Glutamatergic neuron (in vitro differentiated cells): ENCODE results near the gene SLC41A2. TPM values are rescaled to one million over a fixed set of nuclear protein-coding genes. Genes with fewer than 3 reads are reported as not detected.
"Not testable (repeated sequence)": the region's sequence is repeated elsewhere in the genome, so short reads cannot be mapped to it uniquely, and the experiment has no call there.

Experiments used
- DNase-seq: peaks from one replicate; pipeline ENCODE4 v3.0.0; 2022
- H3K27ac Mint-ChIP-seq: one replicate; pipeline ENCODE4 v1.8.0; 2020; ENCODE audit warnings: mild to moderate bottlenecking, mixed read lengths, inconsistent platforms; ENCODE audit not compliant: unreplicated experiment
- H3K27me3 Mint-ChIP-seq: one replicate; pipeline ENCODE4 v1.8.0; 2020; ENCODE audit warnings: mild to moderate bottlenecking, moderate library complexity, mixed read lengths, inconsistent platforms; ENCODE audit not compliant: unreplicated experiment
- H3K36me3 Mint-ChIP-seq: one replicate; pipeline ENCODE4 v1.8.0; 2020; ENCODE audit warnings: mild to moderate bottlenecking, mixed read lengths, inconsistent platforms; ENCODE audit not compliant: unreplicated experiment
- H3K4me1 Mint-ChIP-seq: one replicate; pipeline ENCODE4 v1.8.0; 2020; ENCODE audit warnings: mild to moderate bottlenecking, low read depth, mixed read lengths, inconsistent platforms; ENCODE audit not compliant: unreplicated experiment
- H3K4me3 Mint-ChIP-seq: one replicate; pipeline ENCODE4 v1.8.0; 2020; ENCODE audit warnings: mild to moderate bottlenecking, mixed read lengths, inconsistent platforms; ENCODE audit not compliant: unreplicated experiment
- H3K9me3 Mint-ChIP-seq: one replicate; pipeline ENCODE4 v1.8.0; 2020; ENCODE audit warnings: mild to moderate bottlenecking, moderate library complexity, mixed read lengths, inconsistent platforms; ENCODE audit not compliant: unreplicated experiment
- CTCF ChIP-seq: fragments of 200-600 bp; sonication (generic); IDR thresholded peaks from one replicate; pipeline ENCODE4 v1.5.0; 2021; ENCODE audit not compliant: partially characterized antibody, unreplicated experiment
- total RNA-seq: library from RNA; stranded (reverse); fragmentation: NEBNext Ultra II Directional; extraction: Animal tissue kit (Norgen Biotek cat#: 25700); gene quantifications from one replicate; pipeline ENCODE4 v1.2.1, GENCODE V29; 2021; ENCODE audit not compliant: unreplicated experiment

SLC41A2 gene
- total RNA-seq, 1 donor from 2014 or later, result 12.0 TPM

GRCh38 chr12:104951759-104952509, 6.2 kb downstream of the SLC41A2 start:
- Mint-ChIP-seq H3K27me3 (no peaks in the 10 kb centered on the region), H3K27ac (no peak overlapping the region)

DNA sequence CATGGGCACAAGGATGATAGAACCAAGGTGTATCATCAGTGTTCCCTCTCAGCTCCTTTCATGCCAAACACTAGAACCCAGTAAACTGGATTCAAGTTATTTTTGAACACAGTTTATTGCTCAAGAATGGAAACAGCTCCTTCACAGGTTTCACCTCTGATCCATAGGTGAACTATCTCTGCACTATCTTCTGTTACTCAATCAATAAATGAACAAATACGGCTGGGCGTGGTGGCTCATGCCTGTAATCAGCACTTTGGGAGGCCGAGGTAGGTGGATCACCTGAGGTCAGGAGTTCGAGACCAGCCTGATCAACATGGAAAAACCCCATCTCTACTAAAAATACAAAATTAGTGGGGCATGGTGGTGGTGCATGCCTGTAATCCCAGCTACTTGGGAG, 9.4 kb downstream of the SLC41A2 start:
- H3K27me3 Mint-ChIP-seq, H3K4me3 Mint-ChIP-seq, H3K27ac Mint-ChIP-seq, DNase-seq, H3K9me3 Mint-ChIP-seq, H3K36me3 Mint-ChIP-seq, H3K4me1 Mint-ChIP-seq: not testable (repeated sequence)

More at GRCh38 chr12:104951759-104952509, 6.2 kb downstream of the SLC41A2 start:
- DNase-seq, result no peak
- no peak for TF ChIP-seq CTCF
- Mint-ChIP-seq H3K4me3 (no peak overlapping the region), H3K36me3 (no peaks in the 10 kb centered on the region), H3K4me1 (no peaks in the 10 kb centered on the region), H3K9me3 (peaks cover 2% of the 10 kb centered on the region)

DNA sequence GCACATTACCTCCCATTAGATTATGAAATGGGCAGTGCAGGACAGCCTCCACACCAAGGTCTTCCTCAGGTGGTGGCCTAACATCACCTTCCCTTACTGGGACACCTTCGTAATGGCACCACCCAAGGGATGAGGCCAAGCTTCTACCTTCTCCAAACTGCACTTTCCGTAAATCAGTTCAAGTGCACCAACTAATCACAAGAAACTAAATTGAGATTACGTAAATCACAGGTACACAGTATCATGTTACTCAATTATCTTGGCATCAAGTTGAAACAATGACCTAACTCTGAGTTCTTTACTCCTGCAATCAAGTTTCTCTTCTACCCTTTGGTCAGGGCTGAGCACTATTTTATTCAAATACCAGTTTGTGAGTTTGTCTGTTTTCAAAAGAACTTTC, 13.8 kb downstream of the SLC41A2 start:
- H3K27ac Mint-ChIP-seq, result no peak overlapping the region
- peaks cover 6% of the 10 kb centered on the region for H3K9me3 Mint-ChIP-seq
- TF ChIP-seq CTCF, result no peak
- no peak for DNase-seq
- no peaks in the 10 kb centered on the region for H3K27me3 Mint-ChIP-seq
- no peak overlapping the region for H3K4me3 Mint-ChIP-seq
- no peaks in the 10 kb centered on the region for H3K4me1 Mint-ChIP-seq
- H3K36me3 Mint-ChIP-seq, result no peaks in the 10 kb centered on the region

DNA sequence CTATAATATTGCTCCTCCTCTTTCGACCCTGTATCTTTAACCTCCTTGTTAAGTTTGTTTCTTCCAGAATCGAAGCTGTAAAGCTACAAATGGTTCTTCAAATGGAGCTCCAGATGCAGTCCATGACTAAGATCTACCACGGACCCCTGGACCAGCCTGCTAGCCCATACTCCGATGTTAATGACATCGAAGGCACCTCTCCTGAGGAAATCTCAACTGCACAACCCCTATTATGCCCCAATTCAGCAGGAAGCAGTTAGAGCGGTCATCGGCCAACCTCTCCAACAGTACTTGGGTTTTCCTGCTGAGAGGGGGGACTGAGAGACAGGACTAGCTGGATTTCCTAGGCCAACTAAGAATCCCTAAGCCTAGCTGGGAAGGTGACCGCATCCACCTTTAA, 14.7 kb downstream of the SLC41A2 start:
- H3K9me3 Mint-ChIP-seq, H3K4me1 Mint-ChIP-seq, H3K27me3 Mint-ChIP-seq, H3K36me3 Mint-ChIP-seq, H3K27ac Mint-ChIP-seq, H3K4me3 Mint-ChIP-seq, DNase-seq: not testable (repeated sequence)

GRCh38 chr12:104942075-104942474, 16.0 kb downstream of the SLC41A2 start:
- H3K27me3 Mint-ChIP-seq, result no peaks in the 10 kb centered on the region
- H3K4me3 Mint-ChIP-seq, result no peak overlapping the region
- peaks cover 6% of the 10 kb centered on the region for H3K9me3 Mint-ChIP-seq
- no peak for TF ChIP-seq CTCF
- no peak for DNase-seq
- H3K36me3 Mint-ChIP-seq, result no peaks in the 10 kb centered on the region
- no peak overlapping the region for H3K27ac Mint-ChIP-seq
- peaks cover 6% of the 10 kb centered on the region for H3K4me1 Mint-ChIP-seq

DNA sequence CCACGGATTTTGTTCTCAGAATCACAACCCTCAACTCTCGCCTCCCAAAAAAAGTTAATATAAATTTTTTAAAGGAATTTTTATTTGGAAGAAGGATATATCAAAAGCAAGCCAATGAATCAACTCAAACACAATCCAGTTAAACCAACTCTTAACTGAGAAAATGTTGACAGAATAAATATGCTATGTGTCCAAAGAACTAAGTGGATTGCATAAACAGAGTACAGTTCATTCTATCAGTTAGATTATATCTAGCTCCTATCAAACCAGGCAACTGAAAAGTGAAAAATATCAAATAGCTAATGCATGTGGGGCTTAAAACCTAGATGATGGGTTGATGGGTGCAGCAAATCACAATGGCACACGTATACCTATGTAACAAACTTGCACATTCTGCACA, 16.6 kb downstream of the SLC41A2 start:
- no peak for TF ChIP-seq CTCF
- Mint-ChIP-seq H3K4me1 (peaks cover 6% of the 10 kb centered on the region), H3K27me3 (no peaks in the 10 kb centered on the region), H3K4me3 (no peak overlapping the region), H3K9me3 (peaks cover 6% of the 10 kb centered on the region), H3K27ac (no peak overlapping the region), H3K36me3 (no peaks in the 10 kb centered on the region)
- DNase-seq, result no peak
